ENCODE results near the gene HESX1.

GRCh38 chr3:57224856-57225255 lies 25.1 kb upstream of the HESX1 start:
- TF ChIP-seq, protein P1, sequence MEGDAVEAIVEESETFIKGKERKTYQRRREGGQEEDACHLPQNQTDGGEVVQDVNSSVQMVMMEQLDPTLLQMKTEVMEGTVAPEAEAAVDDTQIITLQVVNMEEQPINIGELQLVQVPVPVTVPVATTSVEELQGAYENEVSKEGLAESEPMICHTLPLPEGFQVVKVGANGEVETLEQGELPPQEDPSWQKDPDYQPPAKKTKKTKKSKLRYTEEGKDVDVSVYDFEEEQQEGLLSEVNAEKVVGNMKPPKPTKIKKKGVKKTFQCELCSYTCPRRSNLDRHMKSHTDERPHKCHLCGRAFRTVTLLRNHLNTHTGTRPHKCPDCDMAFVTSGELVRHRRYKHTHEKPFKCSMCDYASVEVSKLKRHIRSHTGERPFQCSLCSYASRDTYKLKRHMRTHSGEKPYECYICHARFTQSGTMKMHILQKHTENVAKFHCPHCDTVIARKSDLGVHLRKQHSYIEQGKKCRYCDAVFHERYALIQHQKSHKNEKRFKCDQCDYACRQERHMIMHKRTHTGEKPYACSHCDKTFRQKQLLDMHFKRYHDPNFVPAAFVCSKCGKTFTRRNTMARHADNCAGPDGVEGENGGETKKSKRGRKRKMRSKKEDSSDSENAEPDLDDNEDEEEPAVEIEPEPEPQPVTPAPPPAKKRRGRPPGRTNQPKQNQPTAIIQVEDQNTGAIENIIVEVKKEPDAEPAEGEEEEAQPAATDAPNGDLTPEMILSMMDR (IDR thresholded peaks at IDR 0.05) = no peak
- TF ChIP-seq POLR2A (IDR thresholded peaks at IDR 0.05) = no peak

All from esophagus squamous epithelium (tissue), 4 donors.